ENCODE results near the gene NRARP. TPM values are rescaled to one million over a fixed set of nuclear protein-coding genes. Genes with fewer than 3 reads are reported as not detected.

NRARP gene
- total RNA-seq, 6 donors from 2014 or later, result 3.1 to 26.9 (median 9.5) TPM

- ATAC-seq (ENCODE audit: low FRiP score in 2 of 2) (no peak), DNase-seq (peak in 1 of 2 donors; percentile 30)
- Histone ChIP-seq H3K27me3 (peaks cover 0 to 31% (median 9%) of the 10 kb centered on the region in 4 donors), H3K9me3 (no peaks in the 10 kb centered on the region), H3K4me3 (peak overlapping the region in 1 of 4 donors; percentile 14), H3K36me3 (no peaks in the 10 kb centered on the region), H3K27ac (peak overlapping the region; percentile 82 to 91 (median 88)), H3K4me1 (peaks cover 44 to 88% (median 65%) of the 10 kb centered on the region in 4 donors)
- 40 to 86% methylated on average over 3 of the region's 7 CpGs for WGBS, 2 donors
- no peak for TF ChIP-seq EP300 (IDR thresholded peaks at IDR 0.05)
- TF ChIP-seq CTCF (IDR thresholded peaks at IDR 0.05), result no peak
- TF ChIP-seq POLR2AphosphoS5 (IDR thresholded peaks at IDR 0.05), result no peak
- TF ChIP-seq POLR2A (IDR thresholded peaks at IDR 0.05), result no peak
These were observed 4.1 kb downstream of the NRARP start for GRCh38 chr9:137297966-137298365.

GRCh38 chr9:137296670-137297664 lies 5.1 kb downstream of the NRARP start:
- Histone ChIP-seq H3K36me3 (no peaks in the 10 kb centered on the region), H3K4me1 (peaks cover 40 to 81% (median 60%) of the 10 kb centered on the region in 4 donors), H3K9me3 (no peaks in the 10 kb centered on the region), H3K27me3 (peaks cover 0 to 26% (median 9%) of the 10 kb centered on the region in 4 donors), H3K27ac (peak overlapping the region; percentile 82 to 91 (median 88)), H3K4me3 (peak overlapping the region; percentile 2 to 52 (median 49))
- no peak for TF ChIP-seq POLR2A (IDR thresholded peaks at IDR 0.05)
- TF ChIP-seq CTCF (IDR thresholded peaks at IDR 0.05), result peak in 1 of 6 experiments; percentile 19
- peak; percentile 87 to 91 for TF ChIP-seq POLR2AphosphoS5 (IDR thresholded peaks at IDR 0.05)
- TF ChIP-seq EP300 (IDR thresholded peaks at IDR 0.05), result peak in 1 of 4 donors; percentile 34
- peak; percentile 16 to 24 for ATAC-seq (ENCODE audit: low FRiP score in 2 of 2)
- DNase-seq, result peak in 1 of 2 donors; percentile 72
- WGBS, 2 donors, result 47% methylated on average over 12 to 23 of the region's 24 CpGs

- Histone ChIP-seq H3K27me3 (peaks cover 0 to 26% (median 9%) of the 10 kb centered on the region in 4 donors), H3K4me1 (peaks cover 34 to 74% (median 55%) of the 10 kb centered on the region in 4 donors), H3K9me3 (no peaks in the 10 kb centered on the region), H3K36me3 (no peaks in the 10 kb centered on the region), H3K4me3 (peak overlapping the region; percentile 2 to 52 (median 49)), H3K27ac (peak overlapping the region; percentile 82 to 91 (median 88))
- whole genome bisulfite sequencing, 2 donors, result 10 to 25% methylated on average over 5 to 69 of the region's 78 CpGs
- ATAC-seq (ENCODE audit: low FRiP score in 2 of 2), result no peak
- peak in 1 of 2 donors; percentile 82 for DNase-seq
- TF ChIP-seq CTCF (IDR thresholded peaks at IDR 0.05), result no peak
- no peak for TF ChIP-seq EP300 (IDR thresholded peaks at IDR 0.05)
- TF ChIP-seq POLR2A (IDR thresholded peaks at IDR 0.05), result no peak
- no peak for TF ChIP-seq POLR2AphosphoS5 (IDR thresholded peaks at IDR 0.05)
These were observed 6.0 kb downstream of the NRARP start for GRCh38 chr9:137295849-137296669.

GRCh38 chr9:137295238-137295811 lies 6.7 kb downstream of the NRARP start:
- WGBS, 2 donors, result 3% methylated on average over 6 of the region's 76 CpGs; no CpG with 5 or more reads in 1 of the 2 donors
- H3K4me1 ChIP-seq, result peaks cover 27 to 67% (median 48%) of the 10 kb centered on the region in 4 donors
- peak overlapping the region; percentile 82 to 91 (median 88) for H3K27ac ChIP-seq
- peaks cover 0 to 23% (median 9%) of the 10 kb centered on the region in 4 donors for H3K27me3 ChIP-seq
- H3K36me3 ChIP-seq, result no peaks in the 10 kb centered on the region
- H3K4me3 ChIP-seq, result peak overlapping the region in 3 of 4 donors; percentile 46 to 52 (median 52)
- ATAC-seq (ENCODE audit: low FRiP score in 2 of 2), result peak in 1 of 2 donors; percentile 83
- H3K9me3 ChIP-seq, result no peaks in the 10 kb centered on the region
- TF ChIP-seq POLR2A (IDR thresholded peaks at IDR 0.05) (no peak), CTCF (IDR thresholded peaks at IDR 0.05) (peak; percentile 90 to 96 (median 95)), POLR2AphosphoS5 (IDR thresholded peaks at IDR 0.05) (no peak)
- DNase-seq, result peak in 1 of 2 donors; percentile 93

Measured in upper lobe of left lung (tissue), 6 donors.